Measurements from ENCODE around the gene CST9L. TPM values are rescaled to one million over a fixed set of nuclear protein-coding genes. Genes with fewer than 3 reads are reported as not detected.

The CST9L gene
- total RNA-seq, 2 experiments from 2014 or later: not detected

- Histone ChIP-seq H3K27ac (ENCODE audit: low read depth, low read length, poor library complexity, severe bottlenecking) (no peak overlapping the region), H4K20me1 (ENCODE audit: insufficient read depth, low read length) (no peaks in the 10 kb centered on the region), H3K9me2 (ENCODE audit: insufficient read depth, low read length) (no peaks in the 10 kb centered on the region), H3K4me3 (ENCODE audit: low read depth, low read length, poor library complexity, severe bottlenecking) (no peak overlapping the region), H3K36me3 (ENCODE audit: insufficient read depth, low read length) (no peaks in the 10 kb centered on the region), H3K79me2 (ENCODE audit: insufficient read depth, low read depth, low read length) (no peaks in the 10 kb centered on the region), H3K9me3 (ENCODE audit: low read length) (no peaks in the 10 kb centered on the region), H3K4me2 (ENCODE audit: low read length) (no peak overlapping the region), H2AFZ (ENCODE audit: low read length) (no peak overlapping the region), H3K4me1 (ENCODE audit: insufficient read depth, low read length, poor library complexity, severe bottlenecking) (no peaks in the 10 kb centered on the region)
- DNase-seq (ENCODE audit: low spot score): no peak
- intact Hi-C loops (cut with micrococcal nuclease; ENCODE audit: unreplicated experiment): no loop called here
- TF ChIP-seq CTCF (conservative IDR thresholded peaks at IDR 0.05; ENCODE audit: low read length): no peak
- TF ChIP-seq EZH2phosphoT487 (IDR thresholded peaks at IDR 0.05; ENCODE audit: borderline replicate concordance, low read depth, low read length): no peak
- ChIA-PET POLR2A (no interaction called here), CTCF (ENCODE audit: unreplicated experiment) (no interaction called here)
- no TSS peak for BruUV-seq (replicated peaks)
Observed at GRCh38 chr20:23612396-23612795, 44.1 kb upstream of the CST9L start.

- CTCF ChIA-PET (ENCODE audit: unreplicated experiment): no interaction called here
- H3K9me3 ChIP-seq (ENCODE audit: low read length): no peaks in the 10 kb centered on the region
Observed at GRCh38 chr20:23609486-23610109, 41.3 kb upstream of the CST9L start.

More at GRCh38 chr20:23609486-23610109, 41.3 kb upstream of the CST9L start:
- Histone ChIP-seq H3K4me3 (ENCODE audit: low read depth, low read length, poor library complexity, severe bottlenecking) (no peak overlapping the region), H3K79me2 (ENCODE audit: insufficient read depth, low read depth, low read length) (no peaks in the 10 kb centered on the region), H3K9me2 (ENCODE audit: insufficient read depth, low read length) (no peaks in the 10 kb centered on the region), H2AFZ (ENCODE audit: low read length) (no peak overlapping the region), H3K4me1 (ENCODE audit: insufficient read depth, low read length, poor library complexity, severe bottlenecking) (no peaks in the 10 kb centered on the region), H3K27ac (ENCODE audit: low read depth, low read length, poor library complexity, severe bottlenecking) (no peak overlapping the region), H3K36me3 (ENCODE audit: insufficient read depth, low read length) (no peaks in the 10 kb centered on the region), H4K20me1 (ENCODE audit: insufficient read depth, low read length) (no peaks in the 10 kb centered on the region), H3K4me2 (ENCODE audit: low read length) (no peak overlapping the region)
- no peak for TF ChIP-seq EZH2phosphoT487 (IDR thresholded peaks at IDR 0.05; ENCODE audit: borderline replicate concordance, low read depth, low read length)
- TF ChIP-seq CTCF (conservative IDR thresholded peaks at IDR 0.05; ENCODE audit: low read length): no peak
- no TSS peak for BruUV-seq (replicated peaks)
- DNase-seq (ENCODE audit: low spot score): no peak
- POLR2A ChIA-PET: no interaction called here
- intact Hi-C loops (cut with micrococcal nuclease; ENCODE audit: unreplicated experiment): loop anchor here (10.0 kb wide), 1 partner anchor 915 kb away; no protein-coding TSS in a partner anchor

Data from OCI-LY7 (cell line).